Caki2 (cell line): ENCODE data around the gene STARD6. TPM values are rescaled to one million over a fixed set of nuclear protein-coding genes. Genes with fewer than 3 reads are reported as not detected.
"Not testable (repeated sequence)": the region's sequence is repeated elsewhere in the genome, so short reads cannot be mapped to it uniquely, and the experiment has no call there.

Source experiments
- DNase-seq: peaks from one replicate; pipeline ENCODE4 v3.0.0-alpha.2; 2015; ENCODE audit warnings: low read depth
- in situ Hi-C: cut with HindIII; loops from 2 replicates; pipeline ENCODE4 v1.10.0; 2016; ENCODE audit warnings: low sequenced_read_pairs, low pct_unique_long_range_greater_than_20kb, mixed read lengths
- total RNA-seq: library from RNA; depleted of rRNA; stranded (reverse); fragments of >200 nt; shearing (Covaris generic); gene quantifications from 2 replicates; pipeline ENCODE4 v1.2.3, GENCODE V29; 2014; ENCODE audit warnings: low replicate concordance; rRNA removed

Gene STARD6, protein sequence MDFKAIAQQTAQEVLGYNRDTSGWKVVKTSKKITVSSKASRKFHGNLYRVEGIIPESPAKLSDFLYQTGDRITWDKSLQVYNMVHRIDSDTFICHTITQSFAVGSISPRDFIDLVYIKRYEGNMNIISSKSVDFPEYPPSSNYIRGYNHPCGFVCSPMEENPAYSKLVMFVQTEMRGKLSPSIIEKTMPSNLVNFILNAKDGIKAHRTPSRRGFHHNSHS
- not detected in 2 replicates for total RNA-seq

DNA sequence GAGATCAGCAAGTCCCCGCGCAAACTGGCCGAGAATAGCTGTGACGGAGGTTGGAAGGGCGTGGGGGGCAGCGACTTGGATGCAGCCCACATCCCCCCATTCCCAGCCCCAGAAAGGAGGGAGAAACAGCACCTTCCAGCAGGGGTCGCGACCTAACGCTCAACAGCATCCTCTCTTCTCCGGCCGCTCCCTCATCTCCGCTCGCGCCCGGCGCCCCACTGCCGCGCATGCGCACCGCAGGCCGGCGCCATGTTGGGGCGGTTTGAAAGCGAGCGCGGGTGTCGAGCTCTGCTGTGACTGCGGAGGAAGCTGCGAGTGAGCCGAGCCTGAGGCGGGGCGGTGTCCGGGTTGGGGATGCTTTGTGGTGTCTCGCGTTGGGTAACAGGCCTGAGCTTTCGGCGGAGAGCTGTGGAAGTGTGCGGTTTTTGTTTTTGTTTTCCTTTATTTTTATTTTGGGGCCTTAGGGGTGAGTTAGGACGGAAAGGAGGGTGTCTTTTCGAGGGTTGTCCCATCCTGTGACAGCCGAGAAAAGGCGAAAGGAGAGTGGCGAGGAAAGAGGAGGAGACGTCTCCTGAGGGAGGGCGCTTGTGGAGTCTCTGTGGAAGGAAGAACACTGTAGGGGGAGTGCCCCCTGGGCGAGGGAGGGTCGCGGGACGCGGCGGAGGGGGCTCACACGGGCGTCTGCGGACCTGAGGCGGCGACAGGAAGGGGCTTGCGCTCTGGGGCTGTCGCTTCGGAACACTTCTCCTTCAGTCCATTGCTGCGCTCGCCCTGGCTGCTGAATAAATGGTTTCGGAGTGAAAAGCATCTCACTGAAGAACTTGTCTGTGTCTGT is at the start of gene STARD6, which contains the start of gene C18orf54:
TSS of gene STARD6 (minus strand) at position 199 of the 835 bp plus-strand sequence. CDS start 3,285 bp downstream, outside the sequence.
TSS of gene C18orf54 (plus strand) at position 247 of the 835 bp plus-strand sequence. CDS start 2,667 bp downstream, outside the sequence.
- in situ Hi-C loops: no loop called here
- peak; percentile 85 for DNase-seq

DNA sequence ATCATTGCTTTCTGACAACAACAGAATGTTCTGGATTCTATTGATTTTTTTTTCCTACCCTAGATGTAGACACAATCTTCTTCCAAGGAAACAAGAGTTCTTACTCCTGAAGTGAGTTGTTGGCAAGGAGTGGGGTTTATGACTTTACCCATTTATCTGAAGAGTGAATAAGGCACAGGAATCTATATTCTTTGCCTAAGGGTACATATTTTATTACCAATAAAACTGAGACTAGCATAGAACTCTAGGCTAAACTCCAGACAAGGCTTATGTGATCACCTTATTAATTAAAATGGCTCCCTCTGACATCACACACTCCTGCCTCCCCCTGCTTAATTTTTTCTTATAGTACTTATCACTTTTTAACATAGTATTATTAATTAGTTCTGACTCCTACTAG is 47.6 kb upstream of the STARD6 start:
- no peak for DNase-seq
- in situ Hi-C loops: no loop called here

- no peak for DNase-seq
Measured at GRCh38 chr18:54396760-54397159, 39.1 kb upstream of the STARD6 start.

DNA sequence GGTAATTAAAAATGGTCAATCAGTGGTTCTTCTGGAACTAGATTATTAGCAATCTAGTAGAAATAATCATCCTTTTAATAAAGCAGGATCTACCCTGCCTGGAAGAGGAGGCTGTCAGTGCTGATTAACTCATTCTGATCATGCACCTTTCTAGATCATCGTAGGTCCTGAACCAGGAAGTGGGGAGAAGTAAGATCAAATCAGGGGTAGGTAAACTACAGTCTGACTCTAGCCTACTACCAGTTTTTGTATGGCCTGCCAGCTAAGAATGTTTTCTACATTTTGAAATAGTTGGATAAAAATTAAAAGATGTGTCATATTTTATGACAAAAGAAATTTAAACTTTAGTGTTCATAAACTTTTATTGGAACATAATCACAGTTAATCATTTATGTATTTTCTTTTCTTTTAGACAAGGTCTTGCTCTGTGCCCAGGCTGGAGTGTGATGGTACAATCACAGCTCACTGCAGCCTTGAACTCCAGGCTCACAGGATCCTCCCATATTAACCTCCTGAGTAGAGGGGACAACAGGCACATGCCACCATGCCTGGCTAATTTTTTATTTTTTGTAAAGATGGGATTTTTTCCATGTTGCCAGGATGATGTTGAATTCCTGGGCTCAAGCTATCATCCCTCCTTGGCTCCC is 36.1 kb upstream of the STARD6 start:
- in situ Hi-C loops: no loop called here
- no peak for DNase-seq

More at GRCh38 chr18:54396760-54397159, 39.1 kb upstream of the STARD6 start:
- in situ Hi-C loops: no loop called here

DNA sequence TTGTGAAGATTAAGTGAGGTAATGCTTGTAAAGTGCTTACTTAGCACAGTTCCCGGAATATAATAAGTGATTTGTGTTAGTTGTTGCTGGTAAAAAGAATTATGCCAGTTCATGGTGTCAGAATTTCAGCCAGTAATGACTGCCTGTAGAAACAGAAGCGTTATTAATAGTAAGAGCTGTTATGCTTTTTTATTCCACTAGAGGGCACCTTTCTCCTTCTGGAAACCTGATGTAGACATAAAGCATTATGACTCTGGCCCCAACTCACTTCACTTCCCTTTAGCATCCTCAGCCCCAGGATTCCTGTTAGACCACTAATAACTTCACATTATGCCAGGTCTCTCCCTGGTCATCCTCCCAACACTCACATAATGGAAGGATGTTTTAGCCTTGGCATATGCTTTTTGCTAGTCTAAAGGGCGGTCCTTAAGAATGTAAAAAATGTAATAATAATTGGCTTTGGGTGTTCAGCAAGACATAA is 34.9 kb upstream of the STARD6 start:
- in situ Hi-C loops: no loop called here

GRCh38 chr18:54390838-54391237 is 33.2 kb upstream of the STARD6 start:
- in situ Hi-C loops: no loop called here
- DNase-seq: no peak

More for the DNA sequence above, 34.9 kb upstream of the STARD6 start:
- DNase-seq: peak; percentile 32

DNA sequence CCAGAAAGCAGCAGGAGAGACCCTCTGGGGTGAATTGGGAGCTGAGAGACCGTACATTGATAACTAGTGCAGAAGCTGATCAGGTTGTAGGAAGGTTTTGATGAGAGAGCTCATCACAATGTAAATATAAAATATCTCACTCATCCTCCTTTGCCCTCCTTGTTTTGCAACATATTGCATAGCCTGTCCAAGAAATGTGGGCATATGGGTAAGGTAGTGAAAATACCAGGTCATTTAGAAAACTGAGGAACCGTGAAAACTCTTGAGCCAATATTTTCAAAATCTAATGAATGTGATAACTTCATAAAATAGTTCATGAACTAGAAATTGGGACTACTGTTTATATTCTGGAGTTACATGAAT is 31.5 kb upstream of the STARD6 start:
- in situ Hi-C loops: no loop called here

DNA sequence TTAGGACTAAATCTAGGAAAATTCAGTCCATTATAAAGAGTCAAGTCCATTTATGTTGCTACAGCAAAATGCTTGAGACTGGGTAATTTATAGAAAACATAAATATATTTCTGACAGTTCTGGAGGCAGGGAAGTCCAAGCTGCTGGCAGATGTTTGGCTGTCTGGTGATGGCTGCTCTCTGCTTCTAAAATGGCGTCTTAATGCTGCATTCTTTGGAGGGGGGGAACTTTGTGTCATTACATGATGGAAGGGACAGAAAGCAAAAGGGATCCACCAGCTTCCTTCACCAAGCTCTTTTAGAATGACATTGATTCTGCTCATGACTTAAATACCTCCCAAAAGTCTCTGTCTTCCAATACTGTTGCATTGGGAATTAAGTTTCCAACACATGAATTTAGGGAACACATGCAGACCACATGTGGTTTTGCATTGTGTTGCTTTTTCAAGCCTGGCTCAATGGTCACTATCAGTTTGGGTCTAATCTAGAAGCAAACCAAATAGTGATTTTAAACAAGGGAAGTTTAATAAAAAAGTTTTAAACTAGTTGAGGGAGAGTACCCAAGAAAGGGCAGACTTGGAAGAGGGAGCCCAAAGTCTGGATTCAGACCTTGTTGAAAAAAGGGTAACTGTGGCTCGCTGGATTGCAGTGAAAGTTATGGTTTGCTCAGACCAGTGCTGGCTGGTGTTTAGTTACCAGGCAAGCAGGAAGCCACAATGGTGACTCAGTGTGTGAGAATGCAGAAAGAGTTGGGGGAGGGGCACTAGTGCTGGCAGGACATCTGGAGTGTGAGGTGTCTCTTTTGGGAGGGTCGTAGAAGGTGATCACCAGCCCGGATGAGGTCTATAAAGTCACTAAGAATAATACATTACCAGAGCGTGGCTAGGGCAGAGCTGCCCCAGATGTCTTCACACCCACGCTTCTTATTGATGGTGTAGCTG is 30.8 kb upstream of the STARD6 start:
- in situ Hi-C loops: no loop called here
- peak; percentile 68 for DNase-seq

More for the DNA sequence above, 31.5 kb upstream of the STARD6 start:
- no peak for DNase-seq

DNA sequence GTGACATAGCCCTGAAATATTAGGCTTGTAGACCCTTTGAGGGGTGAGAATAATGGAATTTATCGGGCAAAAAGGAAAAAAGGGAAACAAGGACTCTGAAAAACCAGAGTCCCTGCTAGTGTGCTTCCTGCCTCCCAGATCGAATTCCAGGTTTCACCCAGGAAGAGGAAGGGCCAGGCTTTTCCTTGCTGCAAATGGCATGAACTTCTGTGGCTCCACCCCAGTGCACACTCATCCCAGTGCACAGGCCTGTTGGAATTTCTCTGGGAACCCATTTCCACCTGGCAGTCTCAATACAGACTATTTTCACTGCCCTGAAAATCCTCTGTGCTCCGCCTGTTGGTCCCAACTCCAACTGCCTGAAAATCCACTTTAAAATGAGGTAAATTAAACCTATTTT is 30.0 kb upstream of the STARD6 start:
- DNase-seq: no peak
- in situ Hi-C loops: no loop called here

GRCh38 chr18:54386800-54387495 is 29.3 kb upstream of the STARD6 start:
- DNase-seq, in situ Hi-C loops: not testable (repeated sequence)

GRCh38 chr18:54386043-54386442 is 28.4 kb upstream of the STARD6 start:
- no peak for DNase-seq
- in situ Hi-C loops: no loop called here

DNA sequence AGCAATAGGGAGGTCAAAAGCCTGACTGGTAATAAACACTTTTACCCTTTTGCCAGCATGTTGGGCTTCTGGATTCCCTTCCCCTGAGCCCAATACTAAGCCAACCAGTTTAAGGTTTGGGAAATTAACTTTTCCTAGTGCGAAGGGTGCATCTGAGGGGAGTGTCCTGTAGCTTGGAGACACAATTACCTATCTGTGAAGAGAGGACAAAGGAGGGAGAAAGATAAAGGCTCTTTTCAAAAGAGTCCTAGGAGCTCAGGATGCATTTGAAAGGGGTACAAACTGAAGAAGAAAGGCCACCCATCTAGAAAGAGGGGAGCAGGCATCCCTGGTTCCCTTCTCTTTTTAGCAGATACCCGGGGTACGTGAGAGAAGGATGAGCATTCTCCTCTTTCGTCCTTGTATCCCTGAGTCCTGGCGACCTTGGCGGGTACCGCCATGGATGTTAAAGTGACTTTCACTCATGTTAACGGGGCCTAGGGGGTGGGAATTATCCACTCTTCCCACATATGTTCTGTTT is 25.1 kb upstream of the STARD6 start:
- no peak for DNase-seq
- in situ Hi-C loops: no loop called here

DNA sequence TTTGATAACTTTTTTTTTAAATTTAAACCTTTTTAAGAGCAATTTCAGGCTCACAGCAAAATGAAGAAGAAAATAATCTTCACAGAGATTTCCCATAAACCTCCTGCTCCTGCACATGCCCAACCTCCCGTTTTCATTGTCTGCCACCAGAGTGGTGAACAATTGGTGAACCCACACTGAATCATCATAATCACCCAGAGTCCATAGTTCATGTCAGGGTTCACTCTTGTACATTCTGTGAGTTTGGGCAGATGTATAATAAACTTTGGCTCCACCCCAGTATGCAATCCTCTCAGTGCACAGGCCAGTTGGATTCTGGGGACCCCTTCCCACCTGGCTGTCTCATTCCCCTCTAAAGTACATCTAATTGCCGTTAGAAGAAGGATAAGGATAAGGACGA is 24.4 kb upstream of the STARD6 start:
- in situ Hi-C loops: no loop called here
- DNase-seq: no peak

DNA sequence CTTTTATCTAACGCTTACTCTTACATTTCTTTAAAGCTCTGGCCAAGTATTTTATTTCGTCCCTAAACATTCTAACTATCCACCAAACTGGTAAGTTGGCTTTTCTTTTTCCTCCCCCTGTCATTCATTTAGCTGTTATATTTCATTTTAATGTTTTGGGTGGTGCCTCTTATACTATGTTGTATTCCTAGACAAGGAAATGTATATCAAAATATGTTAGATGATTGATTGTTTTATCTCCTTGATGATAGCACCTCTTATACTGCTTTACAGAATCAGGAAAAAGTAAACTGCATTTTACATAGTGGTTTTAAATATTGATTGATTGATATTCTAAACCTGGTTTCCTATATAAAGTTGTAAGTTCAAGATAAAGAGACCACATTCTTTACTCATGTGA is 24.0 kb upstream of the STARD6 start:
- no peak for DNase-seq
- in situ Hi-C loops: no loop called here

GRCh38 chr18:54378057-54378456 is 20.4 kb upstream of the STARD6 start:
- in situ Hi-C loops: no loop called here
- DNase-seq: no peak

- in situ Hi-C loops: no loop called here
Measured at GRCh38 chr18:54360406-54360805, 2.7 kb upstream of the STARD6 start.

GRCh38 chr18:54359233-54359632 is 1.6 kb upstream of the STARD6 start:
- in situ Hi-C loops: no loop called here
- DNase-seq: peak; percentile 0

More at GRCh38 chr18:54360406-54360805, 2.7 kb upstream of the STARD6 start:
- no peak for DNase-seq
